Hematopoietic multipotent progenitor cell treated with erythropoietin and hydrocortisone succinate and interleukin-3 and kit ligand, for 15 days (in vitro differentiated cells): ENCODE results near the gene PEX3.
"Not testable (repeated sequence)": the region's sequence is repeated elsewhere in the genome, so short reads cannot be mapped to it uniquely, and the experiment has no call there.

Experiments
- DNase-seq: peaks from one replicate; pipeline ENCODE4 v3.0.0-alpha.2; 2015; ENCODE audit warnings: low spot score

PEX3 gene

DNA sequence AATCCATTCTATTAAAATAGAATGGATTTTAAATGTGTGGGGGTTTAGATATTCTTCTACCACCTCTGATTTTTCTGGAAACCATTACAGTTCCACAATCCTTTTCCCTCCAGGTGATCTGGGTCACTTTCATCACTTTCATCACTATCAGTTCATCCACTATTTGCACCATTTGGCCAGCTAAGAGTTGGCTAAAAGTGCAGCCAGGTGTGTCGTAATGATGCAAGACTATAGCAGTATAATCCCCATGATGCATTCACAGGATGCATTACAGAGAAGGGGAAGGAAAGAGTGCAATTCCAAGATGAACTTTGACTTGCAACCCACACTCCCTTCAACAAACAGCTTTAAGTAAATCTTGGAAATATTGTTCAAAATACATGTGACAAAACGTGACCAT, 56.0 kb downstream of the PEX3 start:
- no peak for DNase-seq

DNA sequence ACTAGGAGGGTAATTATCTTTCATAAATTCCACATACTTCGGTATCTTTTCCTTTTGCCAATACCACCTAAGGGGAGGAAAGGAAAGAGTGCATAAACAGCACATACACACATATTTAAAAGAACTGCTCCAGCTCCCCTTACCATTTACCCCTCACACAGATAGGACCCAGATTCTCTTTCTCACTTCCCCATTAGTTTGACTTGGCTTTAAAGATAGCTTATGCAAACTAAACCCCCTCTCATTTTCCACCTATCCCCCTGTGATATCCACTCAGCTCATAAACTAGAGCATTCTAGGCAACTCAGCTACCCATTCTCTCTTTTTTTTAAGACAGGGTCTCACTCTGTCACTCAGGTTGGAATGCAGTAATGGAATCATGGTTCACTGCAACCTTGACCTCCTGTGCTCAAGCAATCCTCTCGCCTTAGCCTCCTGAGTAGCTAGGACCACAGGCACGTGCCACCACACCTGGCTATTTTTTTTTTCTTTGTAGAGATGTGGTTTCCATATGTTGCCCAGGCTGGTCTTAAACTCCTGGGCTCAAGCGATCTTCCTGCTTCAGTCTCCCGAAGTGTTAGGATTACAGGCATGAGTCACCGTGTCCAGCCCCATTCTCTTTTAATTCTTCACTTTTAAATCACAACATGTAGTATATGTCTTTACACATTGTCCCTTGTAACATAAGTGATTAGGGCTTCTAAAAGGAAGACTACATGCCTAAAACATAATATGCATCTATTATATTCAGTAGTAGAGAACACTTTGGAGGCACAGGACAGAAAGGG, 56.9 kb downstream of the PEX3 start:
- DNase-seq: no peak

DNA sequence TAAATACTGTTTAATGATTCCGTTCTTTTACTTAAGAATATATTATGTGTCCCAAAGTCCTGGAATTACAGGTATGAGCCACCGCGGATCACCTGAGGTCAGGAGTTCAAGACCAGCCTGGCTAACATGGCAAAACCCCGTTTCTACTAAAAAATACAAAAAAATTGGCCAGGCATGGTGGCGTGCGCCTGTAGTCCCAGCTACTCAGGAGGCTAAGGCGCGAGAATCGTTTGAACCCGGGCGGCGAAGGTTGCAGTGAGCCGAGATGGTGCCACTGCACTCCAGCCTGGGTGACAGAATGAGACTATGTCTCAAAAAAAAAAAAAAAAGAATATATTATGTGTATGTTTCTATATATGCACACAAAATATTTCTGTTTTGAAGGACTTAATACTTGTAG, 59.7 kb downstream of the PEX3 start:
- DNase-seq: not testable (repeated sequence)

DNA sequence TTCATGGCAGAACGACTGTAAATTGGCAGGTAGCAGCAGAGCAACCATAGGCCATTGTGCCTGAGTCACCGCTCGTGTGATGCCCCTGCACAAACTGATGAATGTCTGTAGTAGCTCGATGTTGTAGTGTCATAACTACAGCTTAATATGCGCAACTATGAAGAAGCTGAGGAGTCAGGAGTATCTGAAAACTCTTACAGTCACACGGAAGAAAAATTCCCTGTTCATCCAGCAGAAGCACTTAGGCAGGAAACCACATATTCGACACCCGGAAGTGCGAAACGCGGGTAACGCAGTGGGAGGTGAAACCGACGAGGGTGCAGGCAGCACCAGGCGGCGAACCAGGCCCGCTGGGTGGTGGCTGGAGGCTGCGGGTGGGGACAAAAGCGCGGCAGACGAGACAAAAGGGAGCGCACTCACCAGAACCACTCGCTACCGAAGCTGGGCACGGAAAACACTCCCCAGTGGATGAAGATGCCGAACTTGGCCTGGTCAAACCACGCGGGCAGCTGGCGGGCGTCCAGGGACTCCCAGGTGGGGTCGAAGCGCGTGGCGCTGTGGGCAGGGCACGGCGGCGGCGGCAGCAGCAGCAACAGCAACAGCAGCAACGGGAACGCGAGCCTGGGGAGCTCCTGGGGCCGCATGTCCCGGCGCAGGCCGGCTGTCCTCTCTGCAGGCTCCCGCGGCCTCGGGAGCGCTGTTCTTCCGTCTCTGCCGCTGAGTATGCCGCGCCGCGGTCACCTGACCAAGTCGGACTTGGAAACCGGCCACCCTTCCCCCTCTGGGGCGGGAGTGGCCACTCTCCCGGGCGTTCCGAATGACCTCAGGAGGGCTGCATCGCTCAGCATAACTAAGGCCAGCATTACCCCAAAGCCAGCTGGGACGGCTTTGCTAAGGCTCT, 60.6 kb downstream of the PEX3 start, which contains the start of gene FUCA2:
Gene FUCA2 (minus strand): TSS at position 730 of the 901 bp plus-strand sequence. CDS start 86 bp downstream, at position 644.
- peak; percentile 67 for DNase-seq

DNA sequence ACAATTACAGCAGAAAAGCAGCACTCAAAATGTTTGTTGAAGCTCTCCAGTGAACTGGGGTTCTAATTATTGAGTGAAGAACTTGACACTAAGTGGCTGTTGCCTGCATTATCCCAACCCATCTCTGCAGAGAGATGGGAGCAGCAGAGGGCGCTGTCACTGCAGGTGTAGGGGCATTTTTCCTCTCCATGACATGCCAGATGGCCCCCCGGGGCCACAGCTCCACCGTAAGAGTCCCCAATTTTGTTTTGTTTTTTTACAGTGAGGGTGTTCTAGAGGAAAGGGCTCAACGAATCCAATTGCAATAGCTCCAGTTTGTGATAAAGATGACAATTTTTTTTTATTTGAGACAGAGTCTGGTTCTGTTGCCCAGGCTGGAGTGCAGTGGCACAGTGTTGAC, 62.8 kb downstream of the PEX3 start:
- DNase-seq: peak; percentile 26

DNA sequence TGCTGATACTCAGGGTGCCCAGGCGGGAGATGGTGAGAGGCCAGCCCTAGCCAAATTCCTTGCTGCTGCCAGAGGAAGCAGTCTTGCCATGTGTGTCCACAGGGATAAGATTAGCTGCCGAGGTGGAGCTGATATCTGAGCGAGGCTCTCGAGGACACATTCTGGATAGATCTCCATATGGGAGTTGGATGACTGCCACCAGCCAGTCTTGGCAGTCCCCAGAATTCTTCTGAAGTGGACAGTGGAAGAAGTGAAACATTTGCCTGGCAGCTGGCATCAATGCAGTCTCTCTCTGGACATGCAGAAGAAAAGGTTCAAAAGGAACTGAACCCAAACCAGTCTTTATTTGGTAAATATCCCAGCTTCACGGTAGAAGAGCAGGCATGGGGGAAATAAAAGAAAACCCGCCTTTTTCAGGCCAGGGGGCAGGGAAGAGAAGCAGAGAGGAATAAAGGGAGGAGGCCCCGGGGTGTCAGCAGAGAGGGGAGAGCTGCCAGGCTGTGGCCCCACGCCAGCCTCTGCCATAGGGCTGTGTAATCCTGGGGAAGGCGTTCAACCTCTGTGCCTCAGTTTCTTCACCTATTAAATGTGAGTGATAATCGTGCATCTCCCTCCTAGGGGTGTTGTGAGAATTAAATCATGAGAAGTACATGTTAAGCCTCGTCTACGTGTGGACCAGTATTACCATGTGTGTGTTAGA, 64.6 kb downstream of the PEX3 start:
- DNase-seq: peak; percentile 8

DNA sequence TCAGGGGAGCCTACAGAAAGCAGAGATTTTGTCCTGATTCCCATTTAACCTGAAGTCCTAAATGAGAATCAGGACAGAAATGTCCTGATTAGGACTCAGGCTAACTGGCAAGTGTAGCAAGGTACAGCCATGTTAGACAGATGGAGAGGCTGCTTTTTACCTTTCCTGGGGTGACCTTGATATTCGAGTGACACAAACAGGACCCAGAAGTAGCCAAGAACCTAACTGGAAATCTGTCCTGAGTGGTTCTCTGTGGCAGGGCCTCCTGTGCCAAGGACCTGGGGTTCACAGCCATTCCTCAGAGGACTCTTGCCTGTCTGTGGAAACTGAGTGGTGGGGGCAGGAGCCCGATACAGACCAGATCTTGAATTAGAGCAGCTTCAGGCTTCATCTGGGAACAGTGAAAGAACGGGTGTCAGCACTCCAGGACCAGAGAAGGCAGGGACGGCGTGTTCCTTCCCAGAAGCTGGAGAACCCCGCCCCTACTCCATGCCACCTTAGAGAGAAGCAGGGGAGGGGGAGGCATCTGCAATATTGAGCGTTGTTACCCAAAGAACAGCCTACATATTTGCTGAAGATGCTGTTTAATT, 65.3 kb downstream of the PEX3 start:
- no peak for DNase-seq

DNA sequence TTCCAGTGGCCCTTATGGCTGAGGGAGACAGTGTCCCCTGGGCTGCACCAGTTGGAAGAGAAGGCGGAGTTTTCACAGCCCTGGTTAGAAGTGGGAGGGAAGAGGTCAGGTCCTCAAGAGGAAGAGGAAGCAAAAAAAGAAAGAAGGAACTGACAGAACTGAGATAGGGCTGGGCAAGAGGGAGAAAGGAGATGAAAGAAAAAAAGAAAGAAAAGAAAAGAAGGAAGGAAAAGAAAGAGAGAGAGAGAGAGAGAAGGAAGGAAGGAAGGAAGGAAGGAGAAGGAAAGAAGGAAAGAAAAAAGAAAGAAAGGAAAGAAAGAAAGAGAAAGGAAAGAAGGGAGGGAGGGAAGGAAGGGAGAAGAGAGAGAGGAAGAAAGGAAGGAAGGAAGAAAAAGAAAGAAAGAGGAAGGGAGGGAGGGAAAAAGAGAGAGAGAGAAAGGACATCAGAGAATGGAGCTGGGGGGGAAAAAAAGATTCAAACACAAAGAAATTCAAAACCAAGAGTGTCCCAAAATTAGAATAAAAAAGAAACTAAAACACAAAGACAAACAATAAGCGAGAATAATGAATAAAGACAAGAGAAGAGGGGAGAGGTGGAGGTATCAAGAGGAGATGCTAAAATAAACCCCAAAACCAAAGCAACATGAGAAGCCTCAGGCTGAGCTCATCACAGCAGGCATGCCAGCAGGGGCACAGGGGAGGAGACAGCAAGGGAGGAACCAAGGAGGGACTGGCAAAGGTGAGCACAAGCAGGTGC, 66.3 kb downstream of the PEX3 start:
- no peak for DNase-seq

DNA sequence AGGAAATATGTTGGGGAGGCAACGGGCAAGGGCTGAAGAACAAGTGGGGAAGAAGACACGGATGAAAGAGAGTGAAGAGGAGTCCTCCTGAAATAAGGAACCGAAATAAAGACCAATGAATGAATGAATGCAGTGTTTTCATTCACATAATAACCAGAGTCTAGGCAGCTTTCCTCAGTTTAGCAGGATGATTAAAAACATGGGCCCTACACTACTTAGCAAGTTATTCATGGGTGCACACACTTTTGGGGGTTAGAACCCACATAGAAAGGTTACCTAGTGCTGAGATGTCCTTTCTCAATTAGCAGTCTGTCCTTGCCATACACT, 66.8 kb downstream of the PEX3 start:
- no peak for DNase-seq

DNA sequence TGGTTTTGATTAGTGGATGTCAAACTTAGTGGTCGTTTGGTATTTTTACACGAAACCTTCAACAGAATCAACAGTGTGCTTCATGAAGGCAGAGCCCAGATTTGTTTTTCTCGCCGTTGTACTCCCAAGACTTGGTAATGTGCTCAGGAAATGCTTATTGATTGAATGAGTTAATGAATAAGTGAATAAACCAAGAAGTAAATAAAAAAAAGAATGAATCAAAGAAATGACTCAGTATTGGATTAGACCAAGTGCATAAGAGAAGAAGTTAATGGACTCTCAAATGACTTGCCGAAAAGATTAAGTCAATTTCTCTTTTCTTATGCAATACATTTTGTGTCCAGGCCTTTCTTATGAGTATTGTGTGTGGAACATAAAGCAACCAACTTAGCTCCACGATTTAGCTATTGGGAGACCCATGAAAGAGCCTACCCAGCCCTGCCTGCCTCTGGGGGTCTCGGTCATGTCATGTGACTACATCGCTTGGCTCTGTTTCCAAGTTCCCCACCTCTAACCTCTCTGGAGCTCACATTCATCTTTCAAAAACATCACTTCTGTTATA, 71.5 kb downstream of the PEX3 start:
- no peak for DNase-seq

DNA sequence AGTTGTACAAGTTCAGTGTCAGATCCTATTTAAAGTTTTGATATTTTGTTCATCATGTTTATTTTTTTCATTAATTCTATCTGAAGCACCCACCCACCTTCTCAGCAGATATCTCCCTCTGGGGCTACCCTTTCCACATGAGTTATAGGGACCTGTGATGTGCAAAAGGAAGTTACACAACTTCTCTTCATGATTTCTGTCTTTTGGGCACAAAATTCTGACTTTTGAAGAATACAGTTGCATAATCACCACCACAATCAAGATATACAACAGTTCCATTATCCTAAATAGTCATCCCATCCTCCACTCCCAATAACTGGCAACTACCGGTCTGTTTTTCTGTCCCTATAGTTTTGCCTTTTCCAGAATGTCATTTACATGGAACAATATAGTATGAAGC, 74.8 kb downstream of the PEX3 start:
- DNase-seq: no peak

DNA sequence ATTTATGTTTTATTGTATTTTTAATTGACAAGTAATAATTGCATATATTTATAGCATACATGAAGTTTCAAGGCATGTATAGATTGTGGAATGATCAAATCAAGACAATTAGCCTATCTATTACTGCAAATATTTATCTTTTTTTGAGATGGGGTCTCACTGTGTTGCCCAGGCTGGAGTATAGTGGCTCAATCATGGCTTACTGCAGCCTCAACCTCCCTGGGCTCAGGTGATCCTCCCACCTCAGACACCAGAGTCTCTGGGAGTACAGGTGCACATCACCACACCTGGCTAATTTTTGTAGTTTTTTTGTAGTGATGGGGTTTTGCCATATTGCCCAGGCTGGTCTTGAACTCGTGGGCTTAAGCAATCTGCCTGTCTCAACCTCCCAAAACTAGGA, 77.1 kb downstream of the PEX3 start:
- no peak for DNase-seq

DNA sequence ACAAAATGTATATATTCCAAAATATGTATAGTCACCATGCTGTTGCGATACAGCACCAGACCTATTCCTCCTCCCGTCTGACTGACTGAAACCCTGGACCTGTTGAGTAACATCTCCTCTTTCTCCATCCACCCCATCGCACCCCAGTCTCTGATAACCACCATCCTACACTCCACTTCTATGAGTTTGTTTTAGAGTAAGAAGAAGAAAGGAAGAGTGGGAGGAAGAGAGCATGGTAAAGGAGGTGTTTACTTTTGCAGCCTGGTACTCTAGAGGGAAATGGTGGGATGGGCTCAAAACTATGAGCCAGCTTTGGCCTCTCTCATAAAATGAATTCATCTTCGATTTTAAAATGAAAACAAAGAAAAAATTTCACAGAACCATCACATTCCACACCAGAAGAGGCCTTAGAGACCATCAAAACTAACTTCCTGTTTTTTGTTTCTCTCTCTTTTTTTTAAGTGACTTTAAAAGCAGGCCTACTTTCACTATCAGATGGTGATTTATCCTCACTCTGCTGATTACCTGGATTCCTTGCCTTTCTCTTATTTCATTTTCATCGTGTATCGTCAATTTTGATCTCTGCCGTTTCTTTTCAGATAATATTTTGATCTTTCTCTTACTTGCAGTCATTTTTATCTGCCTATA, 77.7 kb downstream of the PEX3 start:
- DNase-seq: no peak

DNA sequence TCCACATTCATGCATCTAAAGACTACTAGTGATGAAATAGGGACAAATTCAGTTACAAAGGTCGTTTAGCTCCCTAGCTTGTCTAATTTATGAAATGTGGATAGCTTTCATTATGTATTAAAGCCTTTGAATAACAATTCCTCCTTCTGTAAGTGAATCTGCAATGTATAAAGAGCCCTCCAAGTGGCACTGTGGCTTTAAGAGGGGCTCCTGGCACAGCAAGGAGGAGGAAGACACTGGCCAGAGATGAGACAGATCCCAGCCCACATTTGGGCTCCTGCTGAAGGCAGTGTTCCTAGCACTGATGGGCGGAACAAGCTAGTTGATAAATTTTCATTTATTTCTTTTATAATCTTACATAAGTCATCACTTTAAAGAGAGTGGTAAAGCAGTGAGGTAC, 78.5 kb downstream of the PEX3 start:
- no peak for DNase-seq

DNA sequence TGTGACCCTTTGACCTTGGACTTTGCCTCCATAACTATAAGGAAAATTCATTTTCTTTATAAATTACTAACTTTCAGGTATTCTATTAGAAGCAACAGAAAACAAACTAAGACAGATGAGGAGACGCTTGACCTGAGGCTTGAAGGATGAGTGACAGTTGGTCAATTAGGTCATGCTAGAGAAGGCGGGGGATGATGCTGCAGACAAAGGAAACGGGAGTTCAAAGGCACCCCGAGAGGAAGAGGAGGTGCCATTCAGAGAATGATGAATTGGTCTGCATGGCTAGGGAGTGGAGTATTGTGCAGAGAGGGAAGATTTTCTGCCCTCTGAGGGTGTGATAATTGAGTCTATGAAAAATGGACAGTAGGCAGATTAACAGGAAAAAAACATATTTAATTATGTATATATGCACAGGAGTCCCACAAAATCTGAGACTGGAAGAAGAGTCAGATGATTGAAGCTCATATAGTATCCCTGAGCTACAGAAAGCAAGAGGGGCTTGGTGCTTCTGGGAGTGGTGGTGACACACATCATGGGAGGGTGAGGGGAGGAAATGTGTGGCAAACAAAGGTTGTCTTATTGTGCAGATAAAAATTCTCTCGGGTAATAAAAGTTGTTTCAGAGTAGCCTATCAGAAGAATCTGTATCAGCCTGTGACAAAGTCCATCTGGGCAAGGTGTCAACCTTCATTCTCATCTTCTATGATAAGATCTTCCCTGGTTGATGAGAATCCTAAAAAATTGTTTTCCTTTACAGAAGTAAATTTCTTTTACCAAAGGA, 81.3 kb downstream of the PEX3 start:
- DNase-seq: no peak

DNA sequence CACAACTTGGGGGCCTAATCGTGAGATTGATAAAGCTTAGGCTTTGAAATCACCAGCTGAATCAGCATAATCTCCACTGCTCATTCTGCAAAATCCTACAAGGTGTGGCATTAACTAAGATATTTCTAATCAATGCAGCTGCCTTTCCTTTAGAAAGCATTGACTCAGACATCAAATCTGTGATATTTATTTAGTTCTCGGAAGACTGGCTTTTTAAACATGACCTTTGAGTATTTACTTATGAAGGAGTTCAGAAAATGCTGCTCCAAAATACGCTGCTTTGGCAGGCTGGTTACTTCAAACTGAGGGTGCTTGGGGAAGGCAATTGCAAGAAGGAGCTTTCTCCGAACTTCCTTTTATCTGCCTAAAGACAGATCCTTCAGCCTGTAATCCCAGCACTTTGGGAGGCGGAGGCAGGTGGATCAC, 84.6 kb downstream of the PEX3 start:
- DNase-seq: no peak

DNA sequence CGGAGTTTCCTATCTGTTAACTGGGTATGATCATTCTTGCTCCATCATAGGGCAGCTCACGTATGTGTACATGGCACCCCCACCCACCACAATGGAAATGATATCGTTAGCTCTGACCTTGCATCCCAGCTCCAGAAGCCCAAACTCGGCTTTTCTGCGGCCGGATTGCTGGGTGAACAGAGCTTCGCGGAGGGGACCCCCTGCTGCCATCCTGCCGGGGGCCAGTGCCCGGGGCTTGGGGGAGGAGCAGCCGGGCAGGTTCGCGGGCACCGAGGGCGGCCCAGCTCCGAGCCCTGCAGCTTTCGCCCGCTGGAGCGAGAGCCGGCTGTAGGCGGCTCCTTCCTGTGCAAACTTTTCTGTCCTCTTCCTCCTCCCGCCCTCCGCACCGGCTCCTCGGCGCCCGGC, 85.9 kb downstream of the PEX3 start:
- no peak for DNase-seq

DNA sequence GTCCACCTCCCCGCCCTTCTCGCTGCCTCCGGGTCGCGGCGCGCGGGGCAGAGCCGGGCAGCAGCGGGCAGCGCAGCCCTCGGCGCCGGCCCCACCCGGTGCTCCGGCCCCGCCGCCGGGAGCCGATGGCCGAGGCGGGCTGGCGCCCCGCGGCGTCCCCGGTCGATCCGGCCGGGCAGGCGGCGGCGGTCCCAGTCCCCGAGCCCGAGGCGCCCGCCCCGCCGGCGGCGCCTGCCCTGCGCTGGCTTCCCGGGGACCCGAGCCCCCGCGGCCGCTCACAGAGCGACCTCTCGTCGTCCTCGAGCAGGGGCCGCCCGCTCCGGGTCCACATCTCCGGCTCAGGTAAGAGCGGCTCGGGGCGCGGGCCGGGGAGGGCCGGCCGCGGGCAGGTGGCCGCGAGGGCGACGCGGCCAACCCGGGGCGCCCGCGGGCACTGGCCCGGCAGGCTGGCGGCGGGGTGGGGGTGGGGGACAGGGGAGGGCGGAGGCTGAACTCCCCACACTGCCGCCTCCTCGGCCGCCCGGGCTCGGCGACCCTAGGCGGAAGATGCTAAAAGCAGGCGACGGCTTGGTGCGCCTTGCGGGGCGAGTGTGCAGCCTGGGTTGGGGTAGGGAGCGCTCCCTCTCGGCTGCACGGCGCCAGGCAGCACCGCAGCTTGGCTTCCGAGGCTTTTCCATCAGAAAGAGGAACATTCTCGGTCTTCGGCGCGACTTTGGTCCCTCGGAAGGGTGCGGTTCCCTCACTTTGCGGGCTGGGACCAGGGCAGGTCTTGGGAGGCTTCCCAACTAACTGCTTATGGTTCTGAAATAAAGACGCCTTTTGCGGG, 86.5 kb downstream of the PEX3 start:
- no peak for DNase-seq

DNA sequence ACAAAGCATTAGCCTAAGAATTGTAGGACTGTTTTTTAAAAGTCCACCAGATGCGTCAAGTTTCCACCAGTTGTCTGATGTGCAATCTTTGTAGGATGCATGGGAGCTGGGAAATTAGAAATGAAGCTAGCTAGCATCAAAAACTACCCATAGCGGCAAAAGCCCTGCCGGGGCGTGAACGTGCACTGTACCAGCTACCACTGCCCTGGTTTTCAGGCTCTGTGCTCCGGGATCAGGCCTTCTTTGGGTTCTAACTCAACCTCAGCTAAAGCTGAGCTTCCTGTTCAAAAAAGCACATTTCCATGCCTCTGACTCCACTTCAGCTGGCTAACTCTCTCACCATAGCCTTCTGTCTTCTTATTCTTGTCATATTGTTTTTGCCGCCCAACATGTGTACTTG, 87.8 kb downstream of the PEX3 start:
- DNase-seq: no peak
